ENCODE measurements around the gene LRP5. TPM values are rescaled to one million over a fixed set of nuclear protein-coding genes. Genes with fewer than 3 reads are reported as not detected.
"Not testable (repeated sequence)": the region's sequence is repeated elsewhere in the genome, so short reads cannot be mapped to it uniquely, and the experiment has no call there.

Gene LRP5
- polyA plus RNA-seq, 3 donors = 0.23 to 0.29 TPM; not detected in 1

GRCh38 chr11:68343761-68344256 lies 31.4 kb downstream of the LRP5 start:
- Histone ChIP-seq H3K79me2 (ENCODE audit: insufficient read depth, low read length) (no peaks in the 10 kb centered on the region), H3K27me3 (ENCODE audit: control insufficient read depth in 2 of 2, insufficient read depth in 2 of 2, low read length in 2 of 2) (no peaks in the 10 kb centered on the region), H3K9ac (ENCODE audit: insufficient read depth, low read length, poor library complexity, severe bottlenecking) (no peak overlapping the region), H3K4me1 (ENCODE audit: control insufficient read depth in 1 of 2, insufficient read depth in 2 of 2, low read length in 2 of 2) (no peaks in the 10 kb centered on the region), H3K9me3 (replicated peaks in 1 of 2; ENCODE audit: control insufficient read depth in 1 of 2, insufficient read depth in 1 of 2, low read length in 2 of 2) (no peaks in the 10 kb centered on the region), H2AFZ (ENCODE audit: insufficient read depth, low read depth, low read length, poor library complexity, severe bottlenecking) (no peak overlapping the region), H3K27ac (ENCODE audit: low read depth in 1 of 2, low read length in 2 of 2) (no peak overlapping the region), H3K4me3 (replicated peaks in 1 of 3; ENCODE audit: low read depth in 2 of 3, low read length in 3 of 3) (no peak overlapping the region), H3K36me3 (replicated peaks in 1 of 2; ENCODE audit: control insufficient read depth in 1 of 2, insufficient read depth in 2 of 2, low read length in 2 of 2) (no peaks in the 10 kb centered on the region), H4K20me1 (ENCODE audit: insufficient read depth, low read length) (no peaks in the 10 kb centered on the region), H3K4me2 (replicated peaks; ENCODE audit: extremely low read depth, low read length, poor library complexity, severe bottlenecking) (no peak overlapping the region)
- Mint-ChIP-seq H3K27ac (no peak overlapping the region), H3K9me3 (peaks cover 0 to 2% (median 0%) of the 10 kb centered on the region in 7 donors), H3K36me3 (no peaks in the 10 kb centered on the region), H3K4me1 (no peaks in the 10 kb centered on the region), H3K27me3 (ENCODE audit: low read depth in 3 of 3) (peaks cover 0 to 5% (median 2%) of the 10 kb centered on the region in 3 donors), H3K4me3 (no peak overlapping the region)
- WGBS (ENCODE audit: insufficient coverage) = 94% methylated on average over 13 of the region's 14 CpGs
- no peak for DNase-seq
- TF ChIP-seq CTCF (IDR thresholded peaks at IDR 0.05) = no peak
- intact Hi-C loops (cut with micrococcal nuclease) = no loop called here

DNA sequence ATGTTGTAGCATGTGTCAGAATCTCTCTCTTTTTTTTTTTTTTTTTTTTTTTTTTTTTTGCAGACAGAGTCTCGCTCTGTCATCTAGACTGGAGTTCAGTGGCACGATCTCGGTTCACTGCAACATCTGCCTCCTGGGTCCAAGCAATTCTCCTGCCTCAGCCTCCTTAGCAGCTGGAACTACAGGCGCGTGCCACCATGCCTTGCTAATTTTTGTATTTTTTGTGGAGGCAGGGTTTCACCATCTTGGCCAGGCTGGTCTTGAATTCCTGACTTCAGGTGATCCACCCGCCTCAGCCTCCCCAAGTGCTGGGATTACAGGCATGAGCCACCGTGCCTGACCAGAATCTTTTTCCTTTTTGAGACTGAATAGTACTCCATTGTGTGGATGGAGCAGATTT lies 32.4 kb downstream of the LRP5 start:
- H3K4me3 Mint-ChIP-seq; H3K79me2 ChIP-seq (ENCODE audit: insufficient read depth, low read length); H3K27ac ChIP-seq (ENCODE audit: low read depth in 1 of 2, low read length in 2 of 2); H3K36me3 Mint-ChIP-seq; H3K4me3 ChIP-seq (replicated peaks in 1 of 3; ENCODE audit: low read depth in 2 of 3, low read length in 3 of 3); H3K27ac Mint-ChIP-seq; H3K9me3 ChIP-seq (replicated peaks in 1 of 2; ENCODE audit: control insufficient read depth in 1 of 2, insufficient read depth in 1 of 2, low read length in 2 of 2); H3K4me2 ChIP-seq (replicated peaks; ENCODE audit: extremely low read depth, low read length, poor library complexity, severe bottlenecking); H3K4me1 Mint-ChIP-seq; H3K4me1 ChIP-seq (ENCODE audit: control insufficient read depth in 1 of 2, insufficient read depth in 2 of 2, low read length in 2 of 2); H4K20me1 ChIP-seq (ENCODE audit: insufficient read depth, low read length); H3K9ac ChIP-seq (ENCODE audit: insufficient read depth, low read length, poor library complexity, severe bottlenecking); intact Hi-C loops (cut with micrococcal nuclease); H2AFZ ChIP-seq (ENCODE audit: insufficient read depth, low read depth, low read length, poor library complexity, severe bottlenecking); H3K27me3 ChIP-seq (ENCODE audit: control insufficient read depth in 2 of 2, insufficient read depth in 2 of 2, low read length in 2 of 2); H3K27me3 Mint-ChIP-seq (ENCODE audit: low read depth in 3 of 3); H3K9me3 Mint-ChIP-seq; DNase-seq; H3K36me3 ChIP-seq (replicated peaks in 1 of 2; ENCODE audit: control insufficient read depth in 1 of 2, insufficient read depth in 2 of 2, low read length in 2 of 2): not testable (repeated sequence)
- 100% methylated on average over 4 of the region's 7 CpGs for WGBS (ENCODE audit: insufficient coverage)

Data from CD14-positive monocyte (primary cell).